Measurements from ENCODE around the gene SRBD1.
A peak's percentile ranks its signal among the peaks of the same experiment; 100 is the strongest.

SRBD1 gene

DNA sequence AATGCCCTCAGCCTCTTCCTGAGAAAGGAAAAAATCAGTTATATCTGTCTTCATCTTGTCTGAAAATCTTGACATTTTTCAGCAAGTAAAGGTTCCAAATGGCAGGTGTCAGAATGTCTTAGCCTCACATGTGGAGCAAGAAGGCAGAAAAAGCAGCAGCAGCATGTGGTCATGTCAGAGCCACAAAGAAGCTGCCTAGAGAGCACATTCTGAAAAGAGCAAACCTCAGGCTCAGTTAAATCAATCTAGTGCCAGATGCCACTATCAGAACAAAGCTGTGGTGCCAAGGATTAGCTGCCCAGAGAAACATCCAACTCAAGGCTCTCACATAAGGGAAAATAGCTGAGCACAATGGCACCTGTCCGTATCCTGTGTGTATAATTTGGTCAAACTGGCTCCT is 105.9 kb downstream of the SRBD1 start:
- no peak for DNase-seq
- Histone ChIP-seq H3K27me3 (replicated peaks in 2 of 5; ENCODE audit: control insufficient read depth in 4 of 5, insufficient read depth in 5 of 5, low read length in 4 of 5) (no peaks in the 10 kb centered on the region), H3K4me1 (ENCODE audit: control extremely low read depth in 1 of 4, control insufficient read depth in 4 of 4, insufficient read depth in 4 of 4, low read length in 3 of 4) (peaks cover 0 to 4% (median 0%) of the 10 kb centered on the region in 4 experiments), H3K36me3 (ENCODE audit: control insufficient read depth in 4 of 4, insufficient read depth in 4 of 4, low read length in 3 of 4) (peaks cover 0 to 6% (median 2%) of the 10 kb centered on the region in 4 experiments), H3K9me3 (ENCODE audit: control extremely low read depth in 1 of 5, control insufficient read depth in 4 of 5, insufficient read depth in 2 of 5, low read depth in 1 of 5, low read length in 4 of 5) (peaks cover 0 to 13% (median 0%) of the 10 kb centered on the region in 5 experiments), H3K4me3 (ENCODE audit: control insufficient read depth in 1 of 7, extremely low read depth in 1 of 7, insufficient read depth in 4 of 7, low read depth in 2 of 7, low read length in 6 of 7) (no peak overlapping the region), H3K27ac (ENCODE audit: insufficient read depth in 1 of 2, low read depth in 1 of 2, low read length in 2 of 2, poor library complexity in 1 of 2, severe bottlenecking in 2 of 2) (no peak overlapping the region)
- no CpG with 5 or more reads among the region's 1 CpG for WGBS (ENCODE audit: insufficient coverage)
- POLR2A ChIA-PET, result no interaction called here
- CTCF ChIA-PET, result interaction anchor here (1.0 to 1.6 kb wide), 3 partner anchors 9 to 12 kb away, joined by 3 to 4 read pairs (median 3); no protein-coding TSS in a partner anchor

DNA sequence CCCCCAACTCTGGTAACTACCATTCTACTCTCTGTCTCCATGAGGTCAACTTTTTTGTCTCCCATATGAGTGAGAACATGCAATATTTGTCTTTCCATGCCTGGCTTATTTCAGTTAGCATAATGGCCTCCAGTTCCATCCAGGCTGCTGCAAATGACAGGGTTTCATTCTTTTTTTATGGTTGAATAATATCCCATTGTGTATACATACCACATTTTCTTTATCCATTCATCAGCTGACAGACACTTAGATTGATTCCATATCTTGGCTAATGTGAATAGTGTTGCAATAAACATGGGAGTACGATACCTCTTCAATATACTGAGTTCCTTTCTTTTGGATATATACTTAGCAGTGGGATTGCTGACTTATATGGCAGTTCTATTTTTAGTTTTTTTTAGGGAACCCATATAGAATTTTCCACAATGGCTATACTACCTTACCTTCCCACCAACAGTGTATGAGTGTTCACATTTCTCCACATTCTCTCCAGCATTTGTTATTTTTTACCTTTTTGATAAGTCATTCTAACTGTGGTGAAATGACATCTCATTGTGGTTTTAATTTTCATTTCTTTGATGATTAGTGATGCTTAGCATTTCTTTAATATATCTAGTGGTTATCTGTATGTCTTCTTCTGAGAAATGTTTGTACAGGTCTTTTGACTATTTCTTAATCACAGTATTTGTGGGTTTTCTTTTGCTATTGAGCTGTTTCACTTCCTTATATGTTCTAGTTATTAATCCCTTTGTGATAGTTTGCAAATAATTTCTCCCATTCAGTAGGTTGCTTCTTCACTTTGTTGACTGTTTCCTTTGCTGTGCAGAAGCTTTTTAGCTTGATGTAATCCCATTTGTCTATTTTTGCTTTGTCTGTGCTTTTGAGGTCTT is 112.2 kb downstream of the SRBD1 start:
- ChIA-PET POLR2A (interaction anchor here (0.7 kb wide), 1 partner anchor 100 kb away, joined by 4 read pairs; no protein-coding TSS in a partner anchor), CTCF (interaction anchor here (1.6 kb wide), 1 partner anchor 518 kb away, joined by 8 read pairs; no protein-coding TSS in a partner anchor)
- Histone ChIP-seq H3K9me3 (ENCODE audit: control extremely low read depth in 1 of 5, control insufficient read depth in 4 of 5, insufficient read depth in 2 of 5, low read depth in 1 of 5, low read length in 4 of 5) (peaks cover 0 to 13% (median 2%) of the 10 kb centered on the region in 5 experiments), H3K27ac (ENCODE audit: insufficient read depth in 1 of 2, low read depth in 1 of 2, low read length in 2 of 2, poor library complexity in 1 of 2, severe bottlenecking in 2 of 2) (no peak overlapping the region), H3K27me3 (replicated peaks in 2 of 5; ENCODE audit: control insufficient read depth in 4 of 5, insufficient read depth in 5 of 5, low read length in 4 of 5) (no peaks in the 10 kb centered on the region), H3K4me1 (ENCODE audit: control extremely low read depth in 1 of 4, control insufficient read depth in 4 of 4, insufficient read depth in 4 of 4, low read length in 3 of 4) (peaks cover 2 to 15% (median 8%) of the 10 kb centered on the region in 4 experiments), H3K36me3 (ENCODE audit: control insufficient read depth in 4 of 4, insufficient read depth in 4 of 4, low read length in 3 of 4) (peaks cover 0 to 9% (median 3%) of the 10 kb centered on the region in 4 experiments), H3K4me3 (ENCODE audit: control insufficient read depth in 1 of 7, extremely low read depth in 1 of 7, insufficient read depth in 4 of 7, low read depth in 2 of 7, low read length in 6 of 7) (no peak overlapping the region)
- WGBS (ENCODE audit: insufficient coverage), result no CpG with 5 or more reads among the region's 1 CpG
- DNase-seq, result peak in 1 of 3 donors; percentile 7

DNA sequence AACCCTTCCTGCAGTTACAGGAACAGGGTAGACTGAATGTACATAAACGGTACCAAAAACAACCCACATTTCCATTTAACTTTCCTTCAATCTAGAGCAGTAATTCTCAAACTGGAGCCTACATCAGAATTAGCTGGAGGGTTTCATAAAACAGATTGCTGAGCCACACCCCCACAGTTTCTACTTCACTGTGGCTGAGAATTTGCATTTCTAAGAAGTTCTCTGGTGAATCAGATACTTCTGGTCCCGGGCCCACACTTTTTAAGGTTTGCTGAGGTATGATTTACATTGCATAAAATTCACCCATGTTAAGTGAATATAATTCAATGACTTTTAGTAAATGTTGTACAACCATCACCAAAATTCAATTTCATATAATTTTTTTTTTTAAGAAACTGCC is 113.7 kb downstream of the SRBD1 start:
- Histone ChIP-seq H3K4me1 (ENCODE audit: control extremely low read depth in 1 of 4, control insufficient read depth in 4 of 4, insufficient read depth in 4 of 4, low read length in 3 of 4) (peaks cover 2 to 15% (median 8%) of the 10 kb centered on the region in 4 experiments), H3K27ac (ENCODE audit: insufficient read depth in 1 of 2, low read depth in 1 of 2, low read length in 2 of 2, poor library complexity in 1 of 2, severe bottlenecking in 2 of 2) (no peak overlapping the region), H3K9me3 (ENCODE audit: control extremely low read depth in 1 of 5, control insufficient read depth in 4 of 5, insufficient read depth in 2 of 5, low read depth in 1 of 5, low read length in 4 of 5) (peaks cover 0 to 13% (median 2%) of the 10 kb centered on the region in 5 experiments), H3K36me3 (ENCODE audit: control insufficient read depth in 4 of 4, insufficient read depth in 4 of 4, low read length in 3 of 4) (peaks cover 0 to 13% (median 4%) of the 10 kb centered on the region in 4 experiments), H3K4me3 (ENCODE audit: control insufficient read depth in 1 of 7, extremely low read depth in 1 of 7, insufficient read depth in 4 of 7, low read depth in 2 of 7, low read length in 6 of 7) (no peak overlapping the region), H3K27me3 (replicated peaks in 2 of 5; ENCODE audit: control insufficient read depth in 4 of 5, insufficient read depth in 5 of 5, low read length in 4 of 5) (no peaks in the 10 kb centered on the region)
- WGBS (ENCODE audit: insufficient coverage), result 50% methylated on average over 1 of the region's 2 CpGs
- DNase-seq, result no peak
- ChIA-PET CTCF (interaction anchor here (2.2 to 5.3 kb wide), 2 partner anchors 516 to 524 kb away, joined by 6 to 98 read pairs; no protein-coding TSS in a partner anchor), POLR2A (interaction anchor here (0.6 kb wide), 1 partner anchor 823 kb away, joined by 3 read pairs; no protein-coding TSS in a partner anchor)

DNA sequence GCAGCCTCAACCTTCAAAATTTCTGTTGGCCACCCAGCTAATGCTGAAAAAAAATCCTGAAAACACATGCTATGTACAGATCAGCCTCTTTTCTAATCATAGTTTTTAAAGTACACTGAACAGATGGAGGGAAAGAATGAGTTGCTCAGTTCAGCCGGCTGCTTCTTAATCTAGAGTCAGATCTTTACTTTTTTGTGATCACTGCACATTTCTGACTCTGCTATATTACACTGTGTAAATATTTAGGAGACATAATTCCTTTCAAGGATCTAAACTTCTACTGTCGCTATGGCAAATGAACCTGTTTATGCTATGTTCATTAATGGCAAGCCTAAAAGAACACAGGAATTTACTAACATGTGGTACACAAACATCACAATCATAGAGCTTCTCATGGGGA is 114.2 kb downstream of the SRBD1 start:
- no CpG with 5 or more reads among the region's 2 CpGs for WGBS (ENCODE audit: insufficient coverage)
- POLR2A ChIA-PET, result no interaction called here
- Histone ChIP-seq H3K27ac (ENCODE audit: insufficient read depth in 1 of 2, low read depth in 1 of 2, low read length in 2 of 2, poor library complexity in 1 of 2, severe bottlenecking in 2 of 2) (no peak overlapping the region), H3K36me3 (ENCODE audit: control insufficient read depth in 4 of 4, insufficient read depth in 4 of 4, low read length in 3 of 4) (peaks cover 0 to 13% (median 4%) of the 10 kb centered on the region in 4 experiments), H3K27me3 (replicated peaks in 2 of 5; ENCODE audit: control insufficient read depth in 4 of 5, insufficient read depth in 5 of 5, low read length in 4 of 5) (no peaks in the 10 kb centered on the region), H3K9me3 (ENCODE audit: control extremely low read depth in 1 of 5, control insufficient read depth in 4 of 5, insufficient read depth in 2 of 5, low read depth in 1 of 5, low read length in 4 of 5) (peaks cover 0 to 10% (median 2%) of the 10 kb centered on the region in 5 experiments), H3K4me3 (ENCODE audit: control insufficient read depth in 1 of 7, extremely low read depth in 1 of 7, insufficient read depth in 4 of 7, low read depth in 2 of 7, low read length in 6 of 7) (no peak overlapping the region), H3K4me1 (ENCODE audit: control extremely low read depth in 1 of 4, control insufficient read depth in 4 of 4, insufficient read depth in 4 of 4, low read length in 3 of 4) (peaks cover 2 to 15% (median 8%) of the 10 kb centered on the region in 4 experiments)
- CTCF ChIA-PET, result interaction anchor here (0.7 to 5.3 kb wide), 3 partner anchors 9 to 523 kb away, joined by 3 to 98 read pairs (median 6); no protein-coding TSS in a partner anchor
- peak in 1 of 3 donors; percentile 10 for DNase-seq

DNA sequence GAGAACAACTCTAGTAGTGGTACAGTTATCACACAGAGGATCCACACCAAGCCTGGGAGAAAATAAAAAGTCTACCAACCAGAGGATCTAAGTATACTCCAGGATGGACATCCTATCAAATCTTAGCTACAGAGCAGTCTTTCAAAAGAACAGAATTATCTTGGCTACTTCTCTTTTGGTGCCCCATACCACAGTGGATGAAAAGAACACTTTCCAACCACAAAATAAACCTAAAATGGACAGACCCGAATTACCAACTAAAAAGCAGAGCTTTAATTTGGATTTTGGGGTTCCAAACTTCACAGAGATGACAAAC is 116.1 kb downstream of the SRBD1 start:
- no peaks in the 10 kb centered on the region for H3K27me3 ChIP-seq (replicated peaks in 2 of 5; ENCODE audit: control insufficient read depth in 4 of 5, insufficient read depth in 5 of 5, low read length in 4 of 5)
- peak overlapping the region in 1 of 7 experiments; percentile 33 for H3K4me3 ChIP-seq (ENCODE audit: control insufficient read depth in 1 of 7, extremely low read depth in 1 of 7, insufficient read depth in 4 of 7, low read depth in 2 of 7, low read length in 6 of 7)
- WGBS (ENCODE audit: insufficient coverage), result no CpG with 5 or more reads among the region's 1 CpG
- H3K9me3 ChIP-seq (ENCODE audit: control extremely low read depth in 1 of 5, control insufficient read depth in 4 of 5, insufficient read depth in 2 of 5, low read depth in 1 of 5, low read length in 4 of 5), result peaks cover 0 to 1% (median 0%) of the 10 kb centered on the region in 5 experiments
- H3K4me1 ChIP-seq (ENCODE audit: control extremely low read depth in 1 of 4, control insufficient read depth in 4 of 4, insufficient read depth in 4 of 4, low read length in 3 of 4), result peaks cover 2 to 15% (median 8%) of the 10 kb centered on the region in 4 experiments
- no peak overlapping the region for H3K27ac ChIP-seq (ENCODE audit: insufficient read depth in 1 of 2, low read depth in 1 of 2, low read length in 2 of 2, poor library complexity in 1 of 2, severe bottlenecking in 2 of 2)
- peaks cover 0 to 8% (median under 1%) of the 10 kb centered on the region in 4 experiments for H3K36me3 ChIP-seq (ENCODE audit: control insufficient read depth in 4 of 4, insufficient read depth in 4 of 4, low read length in 3 of 4)
- ChIA-PET CTCF (interaction anchor here (0.6 to 5.3 kb wide), 18 partner anchors 9 to 1093 kb away, joined by 3 to 98 read pairs (median 4); no protein-coding TSS in a partner anchor), POLR2A (interaction anchor here (0.7 kb wide), 1 partner anchor 59 kb away, joined by 3 read pairs; no protein-coding TSS in a partner anchor)
- DNase-seq, result no peak

DNA sequence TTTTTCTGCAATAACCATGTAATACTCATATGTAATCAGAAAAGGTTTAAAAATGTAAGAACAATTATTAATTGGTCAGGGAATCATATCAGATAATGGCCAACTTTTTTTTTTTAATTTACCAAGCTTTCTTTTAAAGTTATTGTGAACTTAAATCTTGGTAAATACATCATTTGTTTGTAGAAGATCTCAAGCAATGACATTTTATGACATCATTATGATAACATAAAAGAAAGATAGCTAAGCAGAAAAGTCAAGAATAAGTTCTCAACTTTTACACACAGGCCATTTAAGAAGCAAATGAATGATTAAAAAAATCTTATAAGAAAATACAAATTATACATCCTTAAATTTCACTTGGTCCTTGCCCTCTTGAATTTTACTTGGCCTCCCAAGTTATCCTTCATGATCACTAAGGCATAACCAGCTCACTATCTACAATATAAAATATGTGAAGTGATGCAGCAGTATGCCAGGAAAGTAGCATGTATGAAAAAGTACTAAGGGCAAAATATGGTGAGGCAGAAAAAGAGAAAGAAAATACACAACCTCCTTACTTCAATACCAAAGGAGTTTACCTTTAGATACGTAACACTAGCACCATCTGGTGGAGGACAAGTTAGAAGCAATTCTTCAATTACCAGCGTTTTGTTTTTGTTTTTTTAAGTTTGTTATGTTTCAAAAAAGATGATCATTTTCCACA is 116.6 kb downstream of the SRBD1 start:
- Histone ChIP-seq H3K4me1 (ENCODE audit: control extremely low read depth in 1 of 4, control insufficient read depth in 4 of 4, insufficient read depth in 4 of 4, low read length in 3 of 4) (peaks cover 2 to 15% (median 8%) of the 10 kb centered on the region in 4 experiments), H3K27ac (ENCODE audit: insufficient read depth in 1 of 2, low read depth in 1 of 2, low read length in 2 of 2, poor library complexity in 1 of 2, severe bottlenecking in 2 of 2) (no peak overlapping the region), H3K4me3 (ENCODE audit: control insufficient read depth in 1 of 7, extremely low read depth in 1 of 7, insufficient read depth in 4 of 7, low read depth in 2 of 7, low read length in 6 of 7) (no peak overlapping the region), H3K36me3 (ENCODE audit: control insufficient read depth in 4 of 4, insufficient read depth in 4 of 4, low read length in 3 of 4) (peaks cover 0 to 8% (median under 1%) of the 10 kb centered on the region in 4 experiments), H3K9me3 (ENCODE audit: control extremely low read depth in 1 of 5, control insufficient read depth in 4 of 5, insufficient read depth in 2 of 5, low read depth in 1 of 5, low read length in 4 of 5) (no peaks in the 10 kb centered on the region), H3K27me3 (replicated peaks in 2 of 5; ENCODE audit: control insufficient read depth in 4 of 5, insufficient read depth in 5 of 5, low read length in 4 of 5) (no peaks in the 10 kb centered on the region)
- DNase-seq, result peak; percentile 72 to 85 (median 85)
- ChIA-PET CTCF (interaction anchor here (0.5 to 5.3 kb wide), 24 partner anchors 9 to 1017 kb away, joined by 3 to 98 read pairs (median 4); no protein-coding TSS in a partner anchor), POLR2A (interaction anchor here (0.7 kb wide), 1 partner anchor 60 kb away, joined by 3 read pairs; no protein-coding TSS in a partner anchor)
- WGBS (ENCODE audit: insufficient coverage), result no CpG with 5 or more reads among the region's 2 CpGs

Data from common myeloid progenitor, CD34-positive (primary cell).